WTC11 (cell line): ENCODE measurements around the gene BPNT1. TPM values are rescaled to one million over a fixed set of nuclear protein-coding genes. Genes with fewer than 3 reads are reported as not detected.
A peak's percentile ranks its signal among the peaks of the same experiment; 100 is the strongest.

Source experiments
- CDX4 ChIP-seq: fragments of 250-450 bp; sonication (Bioruptor Pico); IDR thresholded peaks from 2 replicates; pipeline ENCODE4 v1.9.0; 2021; ENCODE audit warnings: moderate library complexity, mild to moderate bottlenecking, inconsistent platforms, borderline replicate concordance
- E2F5 ChIP-seq: sonication (generic); formaldehyde crosslinking; IDR thresholded peaks from 2 replicates; pipeline ENCODE4 v1.8.1; 2022; ENCODE audit warnings: mild to moderate bottlenecking, moderate library complexity, missing genetic modification reagents
- EMX1 ChIP-seq: fragments of 250-450 bp; sonication (Bioruptor Pico); IDR thresholded peaks from 2 replicates; pipeline ENCODE4 v1.8.0; 2021; ENCODE audit warnings: mild to moderate bottlenecking
- ESRRA ChIP-seq: sonication (generic); formaldehyde crosslinking; IDR thresholded peaks from 2 replicates; pipeline ENCODE4 v1.8.1; 2022; ENCODE audit warnings: mild to moderate bottlenecking, missing genetic modification reagents, borderline replicate concordance
- GTF2I ChIP-seq: fragments of 250-450 bp; sonication (Bioruptor Pico); conservative IDR thresholded peaks from 2 replicates; pipeline ENCODE4 v1.4.0; 2021; ENCODE audit warnings: mild to moderate bottlenecking
- HMGA2 ChIP-seq: fragments of 250-450 bp; sonication (Bioruptor Pico); IDR thresholded peaks from 2 replicates; pipeline ENCODE4 v1.4.0; 2021; ENCODE audit warnings: mild to moderate bottlenecking, moderate library complexity
- IRF2 ChIP-seq: sonication (generic); formaldehyde crosslinking; IDR thresholded peaks from 2 replicates; pipeline ENCODE4 v1.8.0; 2022; ENCODE audit warnings: low read depth, missing genetic modification reagents, borderline replicate concordance
- JUN ChIP-seq: sonication (generic); formaldehyde crosslinking; IDR thresholded peaks from 2 replicates; pipeline ENCODE4 v1.8.0; 2023; ENCODE audit warnings: mild to moderate bottlenecking, missing genetic modification reagents
- NR1H2 ChIP-seq: sonication (generic); formaldehyde crosslinking; IDR thresholded peaks from 2 replicates; pipeline ENCODE4 v1.9.0; 2021; ENCODE audit warnings: mild to moderate bottlenecking, moderate library complexity, missing genetic modification reagents
- NR2C2 ChIP-seq: sonication (generic); formaldehyde crosslinking; IDR thresholded peaks from 2 replicates; pipeline ENCODE4 v1.8.0; 2022; ENCODE audit warnings: mild to moderate bottlenecking, missing genetic modification reagents
- NR3C1 ChIP-seq: sonication (generic); formaldehyde crosslinking; conservative IDR thresholded peaks from 2 replicates; pipeline ENCODE4 v1.8.1; 2023; ENCODE audit warnings: low read depth, mild to moderate bottlenecking, missing genetic modification reagents
- RORB ChIP-seq: fragments of 250-450 bp; sonication (Bioruptor Pico); IDR thresholded peaks from 2 replicates; pipeline ENCODE4 v1.9.0; 2021; ENCODE audit warnings: mild to moderate bottlenecking
- SMAD3 ChIP-seq: sonication (generic); formaldehyde crosslinking; IDR thresholded peaks from 2 replicates; pipeline ENCODE4 v1.8.0; 2022; ENCODE audit warnings: missing genetic modification reagents, mild to moderate bottlenecking, borderline replicate concordance
- TEAD1 ChIP-seq: sonication (generic); formaldehyde crosslinking; IDR thresholded peaks from 2 replicates; pipeline ENCODE4 v1.8.0; 2022; ENCODE audit warnings: mild to moderate bottlenecking, missing genetic modification reagents
- ZMAT4 ChIP-seq: fragments of 250-450 bp; sonication (Bioruptor Pico); IDR thresholded peaks from 2 replicates; pipeline ENCODE4 v1.9.0; 2021; ENCODE audit warnings: mild to moderate bottlenecking
- ZNF138 ChIP-seq: sonication (generic); formaldehyde crosslinking; conservative IDR thresholded peaks from 2 replicates; pipeline ENCODE4 v1.8.1; 2022; ENCODE audit warnings: mild to moderate bottlenecking, moderate library complexity, missing genetic modification reagents
- ZNF232 ChIP-seq: sonication (generic); formaldehyde crosslinking; IDR thresholded peaks from 2 replicates; pipeline ENCODE4 v1.8.0; 2022; ENCODE audit warnings: mild to moderate bottlenecking, missing genetic modification reagents
- ZNF396 ChIP-seq: fragments of 250-450 bp; sonication (Bioruptor Pico); IDR thresholded peaks from 2 replicates; pipeline ENCODE4 v1.8.0; 2021; ENCODE audit warnings: mild to moderate bottlenecking, moderate library complexity, borderline replicate concordance
- ZNF423 ChIP-seq: fragments of 250-450 bp; sonication (Bioruptor Pico); IDR thresholded peaks from 2 replicates; pipeline ENCODE4 v2.1.2; 2022; ENCODE audit warnings: mild to moderate bottlenecking, moderate library complexity
- ZNF671 ChIP-seq: fragments of 250-450 bp; sonication (Bioruptor Pico); IDR thresholded peaks from 2 replicates; pipeline ENCODE4 v1.8.0; 2021; ENCODE audit warnings: mild to moderate bottlenecking
- total RNA-seq: library from RNA; stranded (reverse); gene quantifications from 3 replicates; pipeline ENCODE4 v1.2.3, GENCODE V29; 2021
- TF ChIP-seq, protein P1 (sequence below): sonication (generic); formaldehyde crosslinking; IDR thresholded peaks from 2 replicates; pipeline ENCODE4 v1.8.1; 2022; ENCODE audit warnings: mild to moderate bottlenecking, missing genetic modification reagents, moderate library complexity, borderline replicate concordance
- TF ChIP-seq, protein P2 (sequence below): sonication (generic); formaldehyde crosslinking; conservative IDR thresholded peaks from 2 replicates; pipeline ENCODE4 v1.8.1; 2022; ENCODE audit warnings: mild to moderate bottlenecking, missing genetic modification reagents
- TF ChIP-seq, protein P3 (sequence below): fragments of 250-450 bp; sonication (Bioruptor Pico); IDR thresholded peaks from 2 replicates; pipeline ENCODE4 v2.1.2; 2022; ENCODE audit warnings: mild to moderate bottlenecking, moderate library complexity
- TF ChIP-seq, protein P4 (sequence below): sonication (generic); formaldehyde crosslinking; conservative IDR thresholded peaks from 2 replicates; pipeline ENCODE4 v1.8.1; 2023; ENCODE audit warnings: mild to moderate bottlenecking, low read depth, missing genetic modification reagents, moderate library complexity
- TF ChIP-seq, protein P5 (sequence below): sonication (generic); formaldehyde crosslinking; IDR thresholded peaks from 2 replicates; pipeline ENCODE4 v1.8.0; 2023; ENCODE audit warnings: missing genetic modification reagents, mild to moderate bottlenecking, borderline replicate concordance

The BPNT1 gene
- total RNA-seq, 1 experiment from 2014 or later: 14.4 TPM

- TF ChIP-seq E2F5 (CRISPR knock-in tag) (peak; percentile 88; the same call in 1 of the 2 replicates), SMAD3 (CRISPR knock-in tag) (peak; percentile 69; the same call in 1 of the 2 replicates), ZNF671 (CRISPR knock-in tag) (no peak), NR2C2 (CRISPR knock-in tag) (no peak), IRF2 (CRISPR knock-in tag) (no peak), CDX4 (no peak), ZNF138 (CRISPR knock-in tag) (no peak), RORB (CRISPR knock-in tag) (no peak), NR1H2 (no peak), ZNF423 (CRISPR knock-in tag) (no peak), TEAD1 (CRISPR knock-in tag) (peak; percentile 76; the same call in 1 of the 2 replicates), JUN (CRISPR knock-in tag) (no peak), ZMAT4 (CRISPR knock-in tag) (no peak), NR3C1 (CRISPR knock-in tag) (no peak), EMX1 (CRISPR knock-in tag) (no peak), ESRRA (CRISPR knock-in tag) (0 out of 2 replicates have a peak, but pooled peaks have one; percentile 29), HMGA2 (no peak), ZNF232 (0 out of 2 replicates have a peak, but pooled peaks have one; percentile 74), ZNF396 (no peak), GTF2I (no peak)
- TF ChIP-seq, protein P1, sequence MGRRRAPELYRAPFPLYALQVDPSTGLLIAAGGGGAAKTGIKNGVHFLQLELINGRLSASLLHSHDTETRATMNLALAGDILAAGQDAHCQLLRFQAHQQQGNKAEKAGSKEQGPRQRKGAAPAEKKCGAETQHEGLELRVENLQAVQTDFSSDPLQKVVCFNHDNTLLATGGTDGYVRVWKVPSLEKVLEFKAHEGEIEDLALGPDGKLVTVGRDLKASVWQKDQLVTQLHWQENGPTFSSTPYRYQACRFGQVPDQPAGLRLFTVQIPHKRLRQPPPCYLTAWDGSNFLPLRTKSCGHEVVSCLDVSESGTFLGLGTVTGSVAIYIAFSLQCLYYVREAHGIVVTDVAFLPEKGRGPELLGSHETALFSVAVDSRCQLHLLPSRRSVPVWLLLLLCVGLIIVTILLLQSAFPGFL (CRISPR knock-in tag): no peak
- TF ChIP-seq, protein P2, sequence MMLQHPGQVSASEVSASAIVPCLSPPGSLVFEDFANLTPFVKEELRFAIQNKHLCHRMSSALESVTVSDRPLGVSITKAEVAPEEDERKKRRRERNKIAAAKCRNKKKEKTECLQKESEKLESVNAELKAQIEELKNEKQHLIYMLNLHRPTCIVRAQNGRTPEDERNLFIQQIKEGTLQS (CRISPR knock-in tag): no peak
- TF ChIP-seq, protein P3, sequence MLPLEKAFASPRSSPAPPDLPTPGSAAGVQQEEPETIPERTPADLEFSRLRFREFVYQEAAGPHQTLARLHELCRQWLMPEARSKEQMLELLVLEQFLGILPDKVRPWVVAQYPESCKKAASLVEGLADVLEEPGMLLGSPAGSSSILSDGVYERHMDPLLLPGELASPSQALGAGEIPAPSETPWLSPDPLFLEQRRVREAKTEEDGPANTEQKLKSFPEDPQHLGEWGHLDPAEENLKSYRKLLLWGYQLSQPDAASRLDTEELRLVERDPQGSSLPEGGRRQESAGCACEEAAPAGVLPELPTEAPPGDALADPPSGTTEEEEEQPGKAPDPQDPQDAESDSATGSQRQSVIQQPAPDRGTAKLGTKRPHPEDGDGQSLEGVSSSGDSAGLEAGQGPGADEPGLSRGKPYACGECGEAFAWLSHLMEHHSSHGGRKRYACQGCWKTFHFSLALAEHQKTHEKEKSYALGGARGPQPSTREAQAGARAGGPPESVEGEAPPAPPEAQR: no peak
- TF ChIP-seq, protein P4, sequence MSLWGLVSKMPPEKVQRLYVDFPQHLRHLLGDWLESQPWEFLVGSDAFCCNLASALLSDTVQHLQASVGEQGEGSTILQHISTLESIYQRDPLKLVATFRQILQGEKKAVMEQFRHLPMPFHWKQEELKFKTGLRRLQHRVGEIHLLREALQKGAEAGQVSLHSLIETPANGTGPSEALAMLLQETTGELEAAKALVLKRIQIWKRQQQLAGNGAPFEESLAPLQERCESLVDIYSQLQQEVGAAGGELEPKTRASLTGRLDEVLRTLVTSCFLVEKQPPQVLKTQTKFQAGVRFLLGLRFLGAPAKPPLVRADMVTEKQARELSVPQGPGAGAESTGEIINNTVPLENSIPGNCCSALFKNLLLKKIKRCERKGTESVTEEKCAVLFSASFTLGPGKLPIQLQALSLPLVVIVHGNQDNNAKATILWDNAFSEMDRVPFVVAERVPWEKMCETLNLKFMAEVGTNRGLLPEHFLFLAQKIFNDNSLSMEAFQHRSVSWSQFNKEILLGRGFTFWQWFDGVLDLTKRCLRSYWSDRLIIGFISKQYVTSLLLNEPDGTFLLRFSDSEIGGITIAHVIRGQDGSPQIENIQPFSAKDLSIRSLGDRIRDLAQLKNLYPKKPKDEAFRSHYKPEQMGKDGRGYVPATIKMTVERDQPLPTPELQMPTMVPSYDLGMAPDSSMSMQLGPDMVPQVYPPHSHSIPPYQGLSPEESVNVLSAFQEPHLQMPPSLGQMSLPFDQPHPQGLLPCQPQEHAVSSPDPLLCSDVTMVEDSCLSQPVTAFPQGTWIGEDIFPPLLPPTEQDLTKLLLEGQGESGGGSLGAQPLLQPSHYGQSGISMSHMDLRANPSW (CRISPR knock-in tag): no peak
- TF ChIP-seq, protein P5, sequence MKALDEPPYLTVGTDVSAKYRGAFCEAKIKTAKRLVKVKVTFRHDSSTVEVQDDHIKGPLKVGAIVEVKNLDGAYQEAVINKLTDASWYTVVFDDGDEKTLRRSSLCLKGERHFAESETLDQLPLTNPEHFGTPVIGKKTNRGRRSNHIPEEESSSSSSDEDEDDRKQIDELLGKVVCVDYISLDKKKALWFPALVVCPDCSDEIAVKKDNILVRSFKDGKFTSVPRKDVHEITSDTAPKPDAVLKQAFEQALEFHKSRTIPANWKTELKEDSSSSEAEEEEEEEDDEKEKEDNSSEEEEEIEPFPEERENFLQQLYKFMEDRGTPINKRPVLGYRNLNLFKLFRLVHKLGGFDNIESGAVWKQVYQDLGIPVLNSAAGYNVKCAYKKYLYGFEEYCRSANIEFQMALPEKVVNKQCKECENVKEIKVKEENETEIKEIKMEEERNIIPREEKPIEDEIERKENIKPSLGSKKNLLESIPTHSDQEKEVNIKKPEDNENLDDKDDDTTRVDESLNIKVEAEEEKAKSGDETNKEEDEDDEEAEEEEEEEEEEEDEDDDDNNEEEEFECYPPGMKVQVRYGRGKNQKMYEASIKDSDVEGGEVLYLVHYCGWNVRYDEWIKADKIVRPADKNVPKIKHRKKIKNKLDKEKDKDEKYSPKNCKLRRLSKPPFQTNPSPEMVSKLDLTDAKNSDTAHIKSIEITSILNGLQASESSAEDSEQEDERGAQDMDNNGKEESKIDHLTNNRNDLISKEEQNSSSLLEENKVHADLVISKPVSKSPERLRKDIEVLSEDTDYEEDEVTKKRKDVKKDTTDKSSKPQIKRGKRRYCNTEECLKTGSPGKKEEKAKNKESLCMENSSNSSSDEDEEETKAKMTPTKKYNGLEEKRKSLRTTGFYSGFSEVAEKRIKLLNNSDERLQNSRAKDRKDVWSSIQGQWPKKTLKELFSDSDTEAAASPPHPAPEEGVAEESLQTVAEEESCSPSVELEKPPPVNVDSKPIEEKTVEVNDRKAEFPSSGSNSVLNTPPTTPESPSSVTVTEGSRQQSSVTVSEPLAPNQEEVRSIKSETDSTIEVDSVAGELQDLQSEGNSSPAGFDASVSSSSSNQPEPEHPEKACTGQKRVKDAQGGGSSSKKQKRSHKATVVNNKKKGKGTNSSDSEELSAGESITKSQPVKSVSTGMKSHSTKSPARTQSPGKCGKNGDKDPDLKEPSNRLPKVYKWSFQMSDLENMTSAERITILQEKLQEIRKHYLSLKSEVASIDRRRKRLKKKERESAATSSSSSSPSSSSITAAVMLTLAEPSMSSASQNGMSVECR: peak; percentile 47; the same call in 1 of the 2 replicates
Measured at GRCh38 chr1:220046052-220046930, 43.3 kb downstream of the BPNT1 start, which contains the start of gene EPRS1 (continued).
